Spinal cord (tissue), 10 donors: ENCODE results near the gene KCNAB1. TPM values are rescaled to one million over a fixed set of nuclear protein-coding genes. Genes with fewer than 3 reads are reported as not detected.

Source experiments
- DNase-seq, 6 donors: peaks; one replicate each; pipeline versions ENCODE4 v3.0.0 to v3.0.0-alpha.2; 2013 to 2015; ENCODE audit warnings: low spot score in 6 of 6, low read depth in 4 of 6
- H3K27ac ChIP-seq: one replicate; pipeline ENCODE4 v1.5.1; 2013; ENCODE audit warnings: low read depth, low read length, control low read depth
- H3K27me3 ChIP-seq: one replicate; pipeline ENCODE4 v1.6.1; 2013; ENCODE audit warnings: low read length; ENCODE audit not compliant: control insufficient read depth, insufficient read depth
- H3K36me3 ChIP-seq: one replicate; pipeline ENCODE4 v1.6.1; 2013; ENCODE audit warnings: low read length; ENCODE audit not compliant: control insufficient read depth, insufficient read depth
- H3K4me1 ChIP-seq: one replicate; pipeline ENCODE4 v1.6.1; 2013; ENCODE audit warnings: low read length; ENCODE audit not compliant: control insufficient read depth, insufficient read depth
- H3K4me3 ChIP-seq: one replicate; pipeline ENCODE4 v1.5.1; 2013; ENCODE audit warnings: low read depth, low read length, control low read depth
- H3K9me3 ChIP-seq: one replicate; pipeline ENCODE4 v1.6.1; 2013; ENCODE audit warnings: low read length; ENCODE audit not compliant: control insufficient read depth, insufficient read depth
- WGBS: methylation state at CpG from one replicate; pipeline ENCODE4 v1.1.5; 2013; ENCODE audit warnings: missing lambda C conversion rate; ENCODE audit not compliant: insufficient coverage; 5-methylcytosine and 5-hydroxymethylcytosine counted together
- polyA plus RNA-seq, 2 donors: library from polyadenylated mRNA; unstranded; fragments of 120-200 nt; gene quantifications; one replicate each; pipeline ENCODE4 v1.2.1, GENCODE V29; 2013; ENCODE audit not compliant: insufficient read length in 2 of 2
- total RNA-seq, 2 donors: library from RNA; depleted of rRNA in 1 of 2; stranded (reverse); fragments of 120-200 nt in 1 of 2; fragments of >200 nt in 1 of 2; gene quantifications; one replicate each; pipeline versions ENCODE4 v1.2.3 to v1.2.4, GENCODE V29; 2013 to 2014
- donor health status: healthy.

Gene KCNAB1
- total and polyA plus RNA-seq, 4 donors, result 10.1 to 27.5 (median 22.6) TPM

- 80% methylated on average over 2 of the region's 2 CpGs for WGBS
- no peaks in the 10 kb centered on the region for H3K4me1 ChIP-seq
- no peak for DNase-seq
- no peaks in the 10 kb centered on the region for H3K9me3 ChIP-seq
- H3K27me3 ChIP-seq, result no peaks in the 10 kb centered on the region
- no peak overlapping the region for H3K4me3 ChIP-seq
- no peak overlapping the region for H3K27ac ChIP-seq
- no peaks in the 10 kb centered on the region for H3K36me3 ChIP-seq
These were observed 221.0 kb downstream of the KCNAB1 start for GRCh38 chr3:156341332-156341731.

GRCh38 chr3:156341831-156342416 lies 221.5 kb downstream of the KCNAB1 start:
- H3K9me3 ChIP-seq, result no peaks in the 10 kb centered on the region
- H3K36me3 ChIP-seq, result no peaks in the 10 kb centered on the region
- no peaks in the 10 kb centered on the region for H3K27me3 ChIP-seq
- H3K4me1 ChIP-seq, result no peaks in the 10 kb centered on the region
- no peak overlapping the region for H3K4me3 ChIP-seq
- no peak for DNase-seq
- WGBS, result 94% methylated on average over 2 of the region's 6 CpGs
- no peak overlapping the region for H3K27ac ChIP-seq

DNA sequence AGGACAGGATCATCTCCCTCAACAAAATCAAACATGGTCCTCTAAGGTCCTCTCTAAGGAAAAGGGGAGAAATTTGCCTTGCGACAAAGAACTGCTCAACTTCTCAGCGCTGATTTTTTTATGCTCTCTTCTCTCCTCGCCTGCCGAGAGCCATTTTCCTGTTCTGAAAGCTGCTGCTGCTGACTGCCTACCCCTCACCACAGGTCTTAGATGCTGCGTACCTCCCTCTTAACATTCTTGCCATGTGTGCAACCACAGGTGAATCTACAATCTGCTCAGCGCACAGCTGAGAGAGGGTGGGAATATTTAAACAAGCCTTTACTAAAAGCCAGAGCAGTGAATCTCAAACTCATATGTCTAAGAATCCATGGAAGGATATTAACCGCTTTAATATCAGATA lies 223.8 kb downstream of the KCNAB1 start:
- Histone ChIP-seq H3K4me1 (no peaks in the 10 kb centered on the region), H3K4me3 (no peak overlapping the region), H3K27me3 (no peaks in the 10 kb centered on the region), H3K27ac (no peak overlapping the region), H3K36me3 (no peaks in the 10 kb centered on the region), H3K9me3 (no peaks in the 10 kb centered on the region)
- WGBS, result 60% methylated on average over 3 of the region's 7 CpGs
- peak in 1 of 6 donors; percentile 60 for DNase-seq

DNA sequence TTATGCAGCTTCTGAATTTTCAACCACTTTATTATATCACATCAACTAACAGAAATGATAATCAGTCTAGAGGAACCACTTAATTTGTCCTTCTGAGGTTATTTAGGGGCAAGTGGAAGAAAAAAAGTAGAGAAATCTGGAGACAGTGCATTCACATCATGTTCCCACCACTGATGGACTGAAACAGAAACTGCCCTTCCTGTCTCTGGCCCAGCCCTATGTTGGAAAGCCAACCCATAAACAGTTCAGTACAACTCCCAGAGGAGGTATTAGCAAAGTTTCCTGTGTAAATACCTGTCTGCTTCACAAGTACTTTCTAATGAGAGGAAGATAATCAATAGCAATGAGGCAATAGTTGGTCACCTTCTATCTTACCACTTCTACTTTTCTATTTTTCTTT lies 228.7 kb downstream of the KCNAB1 start:
- H3K27me3 ChIP-seq, result no peaks in the 10 kb centered on the region
- DNase-seq, result no peak
- H3K4me3 ChIP-seq, result no peak overlapping the region
- H3K36me3 ChIP-seq, result peaks cover 2% of the 10 kb centered on the region
- H3K9me3 ChIP-seq, result no peaks in the 10 kb centered on the region
- no peaks in the 10 kb centered on the region for H3K4me1 ChIP-seq
- H3K27ac ChIP-seq, result no peak overlapping the region

DNA sequence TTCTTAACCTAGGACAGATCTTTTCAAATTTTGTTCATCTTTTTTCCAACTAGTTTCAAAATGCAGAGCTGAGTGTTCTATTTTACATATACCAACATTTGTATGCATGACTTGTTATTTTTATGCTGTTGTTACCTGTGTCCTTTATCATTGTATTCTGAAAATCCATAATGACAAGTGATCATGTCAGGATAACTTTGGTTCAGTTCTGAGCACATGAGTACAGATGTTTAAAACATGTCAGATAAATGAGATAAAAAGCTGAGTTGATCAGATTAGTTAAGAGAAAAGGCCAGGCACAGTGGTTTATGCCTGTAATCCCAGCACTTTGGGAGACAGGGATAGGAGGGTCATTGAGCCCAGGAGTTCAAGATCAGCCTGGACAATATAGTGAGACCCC lies 229.6 kb downstream of the KCNAB1 start:
- peaks cover 2% of the 10 kb centered on the region for H3K36me3 ChIP-seq
- H3K9me3 ChIP-seq, result no peaks in the 10 kb centered on the region
- no peak overlapping the region for H3K4me3 ChIP-seq
- H3K27ac ChIP-seq, result no peak overlapping the region
- no peaks in the 10 kb centered on the region for H3K27me3 ChIP-seq
- no peak for DNase-seq
- H3K4me1 ChIP-seq, result no peaks in the 10 kb centered on the region

DNA sequence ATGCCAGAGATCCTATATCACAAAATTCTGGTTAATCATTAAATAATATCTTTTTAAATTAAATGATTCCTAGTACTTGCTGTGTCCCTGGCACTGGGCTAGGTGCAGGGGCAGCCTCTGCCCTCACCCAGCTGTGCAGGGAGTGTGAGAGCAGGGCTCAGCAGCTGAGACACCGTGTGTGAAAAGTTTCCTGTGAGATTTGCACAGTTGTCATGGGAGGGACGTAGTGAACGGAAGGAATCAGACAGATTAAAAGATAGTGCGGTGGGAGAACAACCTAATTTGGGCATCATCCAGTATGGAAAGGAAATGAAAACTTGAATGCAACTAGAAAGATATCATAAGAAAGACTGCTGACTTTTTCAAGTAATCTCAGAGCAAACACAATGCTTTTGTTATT lies 230.4 kb downstream of the KCNAB1 start:
- no peak overlapping the region for H3K4me3 ChIP-seq
- no peak for DNase-seq
- 59% methylated on average over 4 of the region's 4 CpGs for WGBS
- H3K9me3 ChIP-seq, result no peaks in the 10 kb centered on the region
- H3K27me3 ChIP-seq, result no peaks in the 10 kb centered on the region
- peaks cover 2% of the 10 kb centered on the region for H3K36me3 ChIP-seq
- no peak overlapping the region for H3K27ac ChIP-seq
- no peaks in the 10 kb centered on the region for H3K4me1 ChIP-seq

DNA sequence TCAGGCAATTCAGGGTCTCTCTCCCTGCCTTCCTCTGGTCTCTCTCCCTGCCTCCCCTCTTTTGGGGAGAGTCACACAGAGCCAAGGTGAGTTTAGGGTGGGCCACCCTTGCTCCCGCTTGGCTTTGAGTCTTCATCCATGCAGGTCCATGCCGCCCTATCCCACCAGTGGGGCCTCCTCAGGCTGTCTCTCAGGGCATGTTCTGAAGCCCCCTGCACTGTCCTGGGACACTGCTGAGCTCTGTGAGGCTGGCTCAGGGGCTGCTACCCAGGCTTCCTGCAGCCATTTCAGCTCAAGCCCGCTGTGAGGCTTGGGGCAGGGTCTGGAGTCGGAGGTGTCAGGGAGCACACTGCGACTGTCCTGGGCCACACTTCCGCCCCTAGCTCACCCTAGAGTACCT lies 231.4 kb downstream of the KCNAB1 start:
- no peak for DNase-seq
- no peaks in the 10 kb centered on the region for H3K9me3 ChIP-seq
- 93% methylated on average over 6 of the region's 6 CpGs for WGBS
- H3K27ac ChIP-seq, result no peak overlapping the region
- H3K4me1 ChIP-seq, result no peaks in the 10 kb centered on the region
- no peaks in the 10 kb centered on the region for H3K27me3 ChIP-seq
- H3K36me3 ChIP-seq, result peaks cover 2% of the 10 kb centered on the region
- no peak overlapping the region for H3K4me3 ChIP-seq

- Histone ChIP-seq H3K36me3 (peaks cover 2% of the 10 kb centered on the region), H3K4me3 (no peak overlapping the region), H3K9me3 (no peaks in the 10 kb centered on the region), H3K27me3 (no peaks in the 10 kb centered on the region), H3K4me1 (no peaks in the 10 kb centered on the region), H3K27ac (no peak overlapping the region)
- DNase-seq, result no peak
- 91% methylated on average over 2 of the region's 2 CpGs for WGBS
These were observed 232.3 kb downstream of the KCNAB1 start for GRCh38 chr3:156352728-156353127.

- H3K27me3 ChIP-seq, result no peaks in the 10 kb centered on the region
- no peak overlapping the region for H3K27ac ChIP-seq
- H3K4me1 ChIP-seq, result no peaks in the 10 kb centered on the region
- no peak overlapping the region for H3K4me3 ChIP-seq
- no peaks in the 10 kb centered on the region for H3K9me3 ChIP-seq
- H3K36me3 ChIP-seq, result peaks cover 2% of the 10 kb centered on the region
- WGBS, result 88% methylated on average over 1 of the region's 5 CpGs
- no peak for DNase-seq
These were observed 233.2 kb downstream of the KCNAB1 start for GRCh38 chr3:156353563-156353962.

GRCh38 chr3:156356537-156357363 lies 236.4 kb downstream of the KCNAB1 start:
- no CpG with 5 or more reads among the region's 5 CpGs for whole genome bisulfite sequencing
- Histone ChIP-seq H3K27me3 (no peaks in the 10 kb centered on the region), H3K27ac (no peak overlapping the region), H3K9me3 (no peaks in the 10 kb centered on the region), H3K4me1 (no peaks in the 10 kb centered on the region), H3K36me3 (peaks cover 2% of the 10 kb centered on the region), H3K4me3 (no peak overlapping the region)
- no peak for DNase-seq
